ENCODE measurements around the gene KLHL30. TPM values are rescaled to one million over a fixed set of nuclear protein-coding genes. Genes with fewer than 3 reads are reported as not detected.

Gene KLHL30
- total and polyA plus RNA-seq, 2 donors (not counting 1 experiment from before 2014, with no cell fraction given) = 1.2 to 1.6 TPM

GRCh38 chr2:238130696-238131628 is 7.5 kb upstream of the KLHL30 start:
- Histone ChIP-seq H3K4me1 (ENCODE audit: control insufficient read depth, extremely low read depth, insufficient read depth, low read length) (peaks cover 4% of the 10 kb centered on the region), H3K4me3 (replicated peaks in 1 of 4; ENCODE audit: control extremely low read depth in 1 of 4, insufficient read depth in 1 of 4, low read depth in 3 of 4, low read length in 4 of 4) (no peak overlapping the region), H3K27me3 (ENCODE audit: control insufficient read depth, insufficient read depth, low read length) (no peaks in the 10 kb centered on the region), H3K9me3 (ENCODE audit: control insufficient read depth, insufficient read depth, low read depth, low read length) (no peaks in the 10 kb centered on the region), H4K20me1 (ENCODE audit: control insufficient read depth, extremely low read depth, insufficient read depth, low read length) (no peaks in the 10 kb centered on the region), H3K36me3 (ENCODE audit: control insufficient read depth, insufficient read depth, low read length) (no peaks in the 10 kb centered on the region), H3K9ac (ENCODE audit: insufficient read depth, low read length) (no peak overlapping the region), H2AFZ (ENCODE audit: low read length) (no peak overlapping the region), H3K79me2 (ENCODE audit: control insufficient read depth, insufficient read depth, low read length) (no peaks in the 10 kb centered on the region), H3K27ac (ENCODE audit: insufficient read depth, low read length) (no peak overlapping the region), H3K4me2 (ENCODE audit: extremely low read depth, insufficient read depth, low read length) (no peak overlapping the region)
- TF ChIP-seq CTCF (conservative IDR thresholded peaks at IDR 0.05 in 1 of 2, IDR thresholded peaks at IDR 0.05 in 1 of 2; ENCODE audit: low read depth in 1 of 2, low read length in 2 of 2) (no peak), EZH2 (IDR thresholded peaks at IDR 0.05; ENCODE audit: low read length, missing control alignments) (no peak)
- no peak for DNase-seq (ENCODE audit: low read depth in 2 of 2)

- DNase-seq (ENCODE audit: low read depth in 2 of 2) = no peak
- no peak overlapping the region for H3K9ac ChIP-seq (ENCODE audit: insufficient read depth, low read length)
- no peaks in the 10 kb centered on the region for H4K20me1 ChIP-seq (ENCODE audit: control insufficient read depth, extremely low read depth, insufficient read depth, low read length)
- H3K79me2 ChIP-seq (ENCODE audit: control insufficient read depth, insufficient read depth, low read length) = no peaks in the 10 kb centered on the region
- no peaks in the 10 kb centered on the region for H3K36me3 ChIP-seq (ENCODE audit: control insufficient read depth, insufficient read depth, low read length)
- H3K27ac ChIP-seq (ENCODE audit: insufficient read depth, low read length) = no peak overlapping the region
- TF ChIP-seq CTCF (conservative IDR thresholded peaks at IDR 0.05 in 1 of 2, IDR thresholded peaks at IDR 0.05 in 1 of 2; ENCODE audit: low read depth in 1 of 2, low read length in 2 of 2) (no peak), EZH2 (IDR thresholded peaks at IDR 0.05; ENCODE audit: low read length, missing control alignments) (no peak)
- peaks cover 2% of the 10 kb centered on the region for H3K4me1 ChIP-seq (ENCODE audit: control insufficient read depth, extremely low read depth, insufficient read depth, low read length)
- no peaks in the 10 kb centered on the region for H3K9me3 ChIP-seq (ENCODE audit: control insufficient read depth, insufficient read depth, low read depth, low read length)
- H3K4me2 ChIP-seq (ENCODE audit: extremely low read depth, insufficient read depth, low read length) = no peak overlapping the region
- H3K27me3 ChIP-seq (ENCODE audit: control insufficient read depth, insufficient read depth, low read length) = no peaks in the 10 kb centered on the region
- no peak overlapping the region for H2AFZ ChIP-seq (ENCODE audit: low read length)
- no peak overlapping the region for H3K4me3 ChIP-seq (replicated peaks in 1 of 4; ENCODE audit: control extremely low read depth in 1 of 4, insufficient read depth in 1 of 4, low read depth in 3 of 4, low read length in 4 of 4)
Measured at GRCh38 chr2:238131761-238132462, 6.6 kb upstream of the KLHL30 start.
